Astrocyte (in vitro differentiated cells and primary cell): Measurements from ENCODE around the gene LILRB5.
"Not testable (repeated sequence)": the region's sequence is repeated elsewhere in the genome, so short reads cannot be mapped to it uniquely, and the experiment has no call there.

Source experiments
- EZH2 ChIP-seq: IDR thresholded peaks from 2 replicates; pipeline ENCODE4 v1.6.1; 2012; ENCODE audit warnings: mild to moderate bottlenecking, low read length, inconsistent platforms; ENCODE audit not compliant: insufficient read depth
- TF ChIP-seq, protein P1 (sequence below): IDR thresholded peaks from 2 replicates; pipeline ENCODE4 v1.5.1; 2011; ENCODE audit warnings: low read depth, mild to moderate bottlenecking, inconsistent platforms, low read length, moderate library complexity; ENCODE audit not compliant: insufficient read depth

DNA sequence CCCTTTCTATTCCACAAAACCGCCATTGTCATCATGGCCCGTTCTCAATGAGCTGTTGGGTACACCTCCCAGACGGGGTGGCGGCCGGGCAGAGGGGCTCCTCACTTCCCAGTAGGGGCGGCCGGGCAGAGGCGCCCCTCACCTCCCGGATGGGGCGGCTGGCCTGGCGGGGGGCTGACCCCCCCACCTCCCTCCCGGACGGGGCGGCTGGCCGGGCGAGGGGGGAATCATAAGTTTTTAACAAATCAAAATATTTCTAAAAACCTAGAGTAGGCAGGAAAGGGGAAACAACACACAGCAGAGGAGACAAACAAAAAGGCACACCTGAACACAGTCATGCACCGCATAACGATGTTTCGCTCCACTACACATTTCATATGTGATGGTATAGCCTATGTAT is 42.3 kb downstream of the LILRB5 start:
- TF ChIP-seq, protein P1, sequence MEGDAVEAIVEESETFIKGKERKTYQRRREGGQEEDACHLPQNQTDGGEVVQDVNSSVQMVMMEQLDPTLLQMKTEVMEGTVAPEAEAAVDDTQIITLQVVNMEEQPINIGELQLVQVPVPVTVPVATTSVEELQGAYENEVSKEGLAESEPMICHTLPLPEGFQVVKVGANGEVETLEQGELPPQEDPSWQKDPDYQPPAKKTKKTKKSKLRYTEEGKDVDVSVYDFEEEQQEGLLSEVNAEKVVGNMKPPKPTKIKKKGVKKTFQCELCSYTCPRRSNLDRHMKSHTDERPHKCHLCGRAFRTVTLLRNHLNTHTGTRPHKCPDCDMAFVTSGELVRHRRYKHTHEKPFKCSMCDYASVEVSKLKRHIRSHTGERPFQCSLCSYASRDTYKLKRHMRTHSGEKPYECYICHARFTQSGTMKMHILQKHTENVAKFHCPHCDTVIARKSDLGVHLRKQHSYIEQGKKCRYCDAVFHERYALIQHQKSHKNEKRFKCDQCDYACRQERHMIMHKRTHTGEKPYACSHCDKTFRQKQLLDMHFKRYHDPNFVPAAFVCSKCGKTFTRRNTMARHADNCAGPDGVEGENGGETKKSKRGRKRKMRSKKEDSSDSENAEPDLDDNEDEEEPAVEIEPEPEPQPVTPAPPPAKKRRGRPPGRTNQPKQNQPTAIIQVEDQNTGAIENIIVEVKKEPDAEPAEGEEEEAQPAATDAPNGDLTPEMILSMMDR: not testable (repeated sequence)
- TF ChIP-seq EZH2: not testable (repeated sequence)
